Lower leg skin (tissue), 4 donors: Measurements from ENCODE around the gene TBKBP1. TPM values are rescaled to one million over a fixed set of nuclear protein-coding genes. Genes with fewer than 3 reads are reported as not detected.

Experiments used
- DNase-seq, 2 donors: peaks; one replicate each; pipeline ENCODE4 v3.0.0-alpha.2; 2019; ENCODE audit warnings: low spot score in 2 of 2
- H3K4me3 ChIP-seq: fragments of 200-600 bp; sonication (generic); 2 replicates; pipeline ENCODE4 v1.5.1; 2017; ENCODE audit warnings: mild to moderate bottlenecking, low read depth; ENCODE audit not compliant: poor library complexity, severe bottlenecking
- POLR2A ChIP-seq, 2 donors: fragments of 450-650 bp; IDR thresholded peaks; one replicate each; pipeline ENCODE4 v1.6.1; 2016 to 2017; ENCODE audit warnings: antibody characterized with exemption in 2 of 2, mild to moderate bottlenecking in 1 of 2, moderate library complexity in 1 of 2
- WGBS, 2 donors: methylation state at CpG; one replicate each; pipeline ENCODE4 v1.1.5; 2018; 5-methylcytosine and 5-hydroxymethylcytosine counted together
- intact Hi-C: fragments of 100-400 bp; cut with DNase I; formaldehyde crosslinking; loops from one replicate; pipeline ENCODE4 v1.15.0; 2023; ENCODE audit warnings: low total_unique reads
- total RNA-seq, 4 donors: library from RNA; depleted of rRNA; stranded (reverse); fragments of >200 nt; gene quantifications; one replicate each; pipeline ENCODE4 v1.1.0, GENCODE V29; 2016
- TF ChIP-seq, protein P1 (sequence below), 3 donors: fragments of 450-650 bp; IDR thresholded peaks; one replicate each; pipeline ENCODE4 v1.5.1; 2016; ENCODE audit warnings: antibody characterized with exemption in 3 of 3, mild to moderate bottlenecking in 3 of 3, moderate library complexity in 2 of 3

The TBKBP1 gene, protein sequence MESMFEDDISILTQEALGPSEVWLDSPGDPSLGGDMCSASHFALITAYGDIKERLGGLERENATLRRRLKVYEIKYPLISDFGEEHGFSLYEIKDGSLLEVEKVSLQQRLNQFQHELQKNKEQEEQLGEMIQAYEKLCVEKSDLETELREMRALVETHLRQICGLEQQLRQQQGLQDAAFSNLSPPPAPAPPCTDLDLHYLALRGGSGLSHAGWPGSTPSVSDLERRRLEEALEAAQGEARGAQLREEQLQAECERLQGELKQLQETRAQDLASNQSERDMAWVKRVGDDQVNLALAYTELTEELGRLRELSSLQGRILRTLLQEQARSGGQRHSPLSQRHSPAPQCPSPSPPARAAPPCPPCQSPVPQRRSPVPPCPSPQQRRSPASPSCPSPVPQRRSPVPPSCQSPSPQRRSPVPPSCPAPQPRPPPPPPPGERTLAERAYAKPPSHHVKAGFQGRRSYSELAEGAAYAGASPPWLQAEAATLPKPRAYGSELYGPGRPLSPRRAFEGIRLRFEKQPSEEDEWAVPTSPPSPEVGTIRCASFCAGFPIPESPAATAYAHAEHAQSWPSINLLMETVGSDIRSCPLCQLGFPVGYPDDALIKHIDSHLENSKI
- 10 to 100 TPM in 2 of 4 donors, 1 to 10 TPM in 2; 7.1 to 14.7 (median 9.3) TPM for total RNA-seq

- peak in 1 of 2 donors; percentile 89 for DNase-seq
- no peak for TF ChIP-seq POLR2A (IDR thresholded peaks at IDR 0.05)
- TF ChIP-seq, protein P1, sequence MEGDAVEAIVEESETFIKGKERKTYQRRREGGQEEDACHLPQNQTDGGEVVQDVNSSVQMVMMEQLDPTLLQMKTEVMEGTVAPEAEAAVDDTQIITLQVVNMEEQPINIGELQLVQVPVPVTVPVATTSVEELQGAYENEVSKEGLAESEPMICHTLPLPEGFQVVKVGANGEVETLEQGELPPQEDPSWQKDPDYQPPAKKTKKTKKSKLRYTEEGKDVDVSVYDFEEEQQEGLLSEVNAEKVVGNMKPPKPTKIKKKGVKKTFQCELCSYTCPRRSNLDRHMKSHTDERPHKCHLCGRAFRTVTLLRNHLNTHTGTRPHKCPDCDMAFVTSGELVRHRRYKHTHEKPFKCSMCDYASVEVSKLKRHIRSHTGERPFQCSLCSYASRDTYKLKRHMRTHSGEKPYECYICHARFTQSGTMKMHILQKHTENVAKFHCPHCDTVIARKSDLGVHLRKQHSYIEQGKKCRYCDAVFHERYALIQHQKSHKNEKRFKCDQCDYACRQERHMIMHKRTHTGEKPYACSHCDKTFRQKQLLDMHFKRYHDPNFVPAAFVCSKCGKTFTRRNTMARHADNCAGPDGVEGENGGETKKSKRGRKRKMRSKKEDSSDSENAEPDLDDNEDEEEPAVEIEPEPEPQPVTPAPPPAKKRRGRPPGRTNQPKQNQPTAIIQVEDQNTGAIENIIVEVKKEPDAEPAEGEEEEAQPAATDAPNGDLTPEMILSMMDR (IDR thresholded peaks at IDR 0.05) = no peak
- peak within 1 kb of the TSS; percentile 65 for H3K4me3 ChIP-seq
- 0% methylated on average over 44 to 47 of the region's 87 CpGs for WGBS, 2 donors
- intact Hi-C loops = no loop called here
Observed at GRCh38 chr17:47693731-47694580, at the start of gene TBKBP1. TBKBP1 (plus strand) TSS chr17:47694161; CDS start chr17:47696113, 1,952 bp downstream.

- 82 to 91% methylated on average over 5 of the region's 5 CpGs for WGBS, 2 donors
- no peak overlapping the region for H3K4me3 ChIP-seq
- intact Hi-C loops = no loop called here
- peak in 1 of 2 donors; percentile 57 for DNase-seq
- no peak for TF ChIP-seq POLR2A (IDR thresholded peaks at IDR 0.05)
- TF ChIP-seq, protein P1 (IDR thresholded peaks at IDR 0.05) = no peak
Observed at GRCh38 chr17:47644324-47644723, 49.6 kb upstream of the TBKBP1 start.

DNA sequence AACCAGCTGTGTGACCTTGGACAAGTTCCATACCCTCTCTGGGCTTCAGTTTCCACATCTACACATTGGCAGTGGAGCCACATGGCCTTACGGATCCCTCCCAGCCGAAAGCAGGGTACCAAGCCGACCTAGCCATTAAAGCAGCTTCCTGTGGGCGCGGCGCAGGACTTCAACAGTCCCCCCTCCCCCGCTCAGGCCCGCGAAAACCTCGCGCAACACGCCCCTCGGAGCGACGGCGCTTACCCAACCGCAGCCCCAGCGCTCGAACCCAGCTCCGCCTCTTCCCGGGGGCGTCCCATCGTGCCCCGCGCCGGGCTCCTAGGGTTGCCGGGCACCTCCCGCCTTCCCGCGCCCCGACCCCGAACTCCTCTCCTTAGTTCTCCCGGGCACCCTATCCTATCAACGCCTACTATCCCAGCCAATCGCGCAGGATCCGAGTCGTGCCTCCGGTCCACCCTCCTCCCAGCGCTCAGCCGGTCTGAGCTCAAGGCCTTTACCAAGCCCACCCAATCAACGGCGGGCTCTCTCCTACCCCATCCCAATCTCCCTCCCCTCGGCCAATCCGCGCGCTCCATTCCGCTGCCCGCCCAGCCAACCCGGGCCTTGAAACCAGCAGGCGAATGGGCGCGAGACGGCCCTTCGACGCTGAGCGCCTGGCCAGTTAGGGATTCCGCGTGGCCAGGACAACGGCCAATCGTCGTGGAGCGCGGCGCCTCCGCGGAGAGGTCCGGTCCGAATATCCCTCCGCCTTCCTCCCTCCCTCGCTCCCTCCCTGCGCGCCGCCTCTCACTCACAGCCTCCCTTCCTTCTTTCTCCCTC is 44.6 kb upstream of the TBKBP1 start, which contains the start of gene KPNB1:
Gene KPNB1, plus strand, starts transcription at position 767 of the 819 bp plus-strand sequence. CDS start 326 bp downstream, outside the sequence.
- WGBS, 2 donors = 0% methylated on average over 65 to 74 of the region's 74 CpGs
- TF ChIP-seq, protein P1 (IDR thresholded peaks at IDR 0.05) = peak in 1 of 3 donors; percentile 75
- TF ChIP-seq POLR2A (IDR thresholded peaks at IDR 0.05) = no peak
- intact Hi-C loops = no loop called here
- peak within 1 kb of the TSS; percentile 84 for H3K4me3 ChIP-seq
- DNase-seq = peak; percentile 99 to 100

DNA sequence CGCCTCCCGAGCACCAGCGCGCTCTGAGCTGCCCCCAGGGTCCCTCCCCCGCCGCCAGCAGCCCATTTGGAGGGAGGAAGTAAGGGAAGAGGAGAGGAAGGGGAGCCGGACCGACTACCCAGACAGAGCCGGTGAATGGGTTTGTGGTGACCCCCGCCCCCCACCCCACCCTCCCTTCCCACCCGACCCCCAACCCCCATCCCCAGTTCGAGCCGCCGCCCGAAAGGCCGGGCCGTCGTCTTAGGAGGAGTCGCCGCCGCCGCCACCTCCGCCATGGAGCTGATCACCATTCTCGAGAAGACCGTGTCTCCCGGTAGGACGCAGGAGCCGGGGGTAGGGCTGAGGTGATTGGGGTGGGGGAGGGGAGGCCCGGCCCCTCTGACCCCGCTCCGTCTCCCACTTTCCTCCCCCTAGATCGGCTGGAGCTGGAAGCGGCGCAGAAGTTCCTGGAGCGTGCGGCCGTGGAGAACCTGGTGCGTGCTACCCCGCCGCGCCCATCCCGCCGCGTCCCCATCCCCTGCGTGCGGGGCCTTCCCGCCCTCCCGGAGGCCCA is 43.9 kb upstream of the TBKBP1 start:
- 0 to 4% methylated on average over 16 to 22 of the region's 48 CpGs for WGBS, 2 donors
- H3K4me3 ChIP-seq = peak overlapping the region; percentile 84
- no peak for DNase-seq
- TF ChIP-seq POLR2A (IDR thresholded peaks at IDR 0.05) = no peak
- TF ChIP-seq, protein P1 (IDR thresholded peaks at IDR 0.05) = no peak
- intact Hi-C loops = no loop called here
